Esophagus squamous epithelium (tissue), 4 donors: ENCODE results near the gene ERGIC2.

Experiments used
- POLR2A ChIP-seq, 4 donors: fragments of 450-650 bp; IDR thresholded peaks; one replicate each; pipeline ENCODE4 v1.6.1; 2017; ENCODE audit warnings: antibody characterized with exemption in 4 of 4, mild to moderate bottlenecking in 4 of 4, moderate library complexity in 3 of 4
- TF ChIP-seq, protein P1 (sequence below), 6 experiments: fragments of 450-650 bp in 4 of 6; fragments of 200-600 bp in 2 of 6; sonication (generic) in 2 of 6; IDR thresholded peaks; one replicate each; pipeline ENCODE4 v1.5.1; 2016 to 2019; ENCODE audit warnings: antibody characterized with exemption in 6 of 6, mild to moderate bottlenecking in 4 of 6, moderate library complexity in 4 of 6

DNA sequence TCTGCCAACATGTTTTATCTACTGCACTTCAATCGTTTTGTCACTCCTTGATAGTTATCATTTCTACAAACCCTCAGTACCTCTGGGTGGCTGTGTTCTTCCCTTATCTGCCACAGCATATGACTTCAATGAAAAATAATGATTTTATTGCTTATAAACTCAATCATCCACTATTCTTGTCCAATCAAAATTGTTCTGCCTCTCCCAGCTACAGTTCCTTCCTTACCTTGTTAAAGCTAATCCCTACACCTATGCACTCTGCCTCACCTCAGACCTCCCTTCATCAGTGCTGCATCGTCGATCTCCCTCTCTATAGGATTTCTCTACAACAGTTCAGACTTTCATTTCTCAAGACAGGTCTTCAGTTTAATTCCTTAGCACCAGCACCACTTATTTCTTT lies 58.8 kb downstream of the ERGIC2 start:
- TF ChIP-seq, protein P1, sequence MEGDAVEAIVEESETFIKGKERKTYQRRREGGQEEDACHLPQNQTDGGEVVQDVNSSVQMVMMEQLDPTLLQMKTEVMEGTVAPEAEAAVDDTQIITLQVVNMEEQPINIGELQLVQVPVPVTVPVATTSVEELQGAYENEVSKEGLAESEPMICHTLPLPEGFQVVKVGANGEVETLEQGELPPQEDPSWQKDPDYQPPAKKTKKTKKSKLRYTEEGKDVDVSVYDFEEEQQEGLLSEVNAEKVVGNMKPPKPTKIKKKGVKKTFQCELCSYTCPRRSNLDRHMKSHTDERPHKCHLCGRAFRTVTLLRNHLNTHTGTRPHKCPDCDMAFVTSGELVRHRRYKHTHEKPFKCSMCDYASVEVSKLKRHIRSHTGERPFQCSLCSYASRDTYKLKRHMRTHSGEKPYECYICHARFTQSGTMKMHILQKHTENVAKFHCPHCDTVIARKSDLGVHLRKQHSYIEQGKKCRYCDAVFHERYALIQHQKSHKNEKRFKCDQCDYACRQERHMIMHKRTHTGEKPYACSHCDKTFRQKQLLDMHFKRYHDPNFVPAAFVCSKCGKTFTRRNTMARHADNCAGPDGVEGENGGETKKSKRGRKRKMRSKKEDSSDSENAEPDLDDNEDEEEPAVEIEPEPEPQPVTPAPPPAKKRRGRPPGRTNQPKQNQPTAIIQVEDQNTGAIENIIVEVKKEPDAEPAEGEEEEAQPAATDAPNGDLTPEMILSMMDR (IDR thresholded peaks at IDR 0.05), result no peak
- no peak for TF ChIP-seq POLR2A (IDR thresholded peaks at IDR 0.05)
